ENCODE data around the gene SLX4.

The SLX4 gene

DNA sequence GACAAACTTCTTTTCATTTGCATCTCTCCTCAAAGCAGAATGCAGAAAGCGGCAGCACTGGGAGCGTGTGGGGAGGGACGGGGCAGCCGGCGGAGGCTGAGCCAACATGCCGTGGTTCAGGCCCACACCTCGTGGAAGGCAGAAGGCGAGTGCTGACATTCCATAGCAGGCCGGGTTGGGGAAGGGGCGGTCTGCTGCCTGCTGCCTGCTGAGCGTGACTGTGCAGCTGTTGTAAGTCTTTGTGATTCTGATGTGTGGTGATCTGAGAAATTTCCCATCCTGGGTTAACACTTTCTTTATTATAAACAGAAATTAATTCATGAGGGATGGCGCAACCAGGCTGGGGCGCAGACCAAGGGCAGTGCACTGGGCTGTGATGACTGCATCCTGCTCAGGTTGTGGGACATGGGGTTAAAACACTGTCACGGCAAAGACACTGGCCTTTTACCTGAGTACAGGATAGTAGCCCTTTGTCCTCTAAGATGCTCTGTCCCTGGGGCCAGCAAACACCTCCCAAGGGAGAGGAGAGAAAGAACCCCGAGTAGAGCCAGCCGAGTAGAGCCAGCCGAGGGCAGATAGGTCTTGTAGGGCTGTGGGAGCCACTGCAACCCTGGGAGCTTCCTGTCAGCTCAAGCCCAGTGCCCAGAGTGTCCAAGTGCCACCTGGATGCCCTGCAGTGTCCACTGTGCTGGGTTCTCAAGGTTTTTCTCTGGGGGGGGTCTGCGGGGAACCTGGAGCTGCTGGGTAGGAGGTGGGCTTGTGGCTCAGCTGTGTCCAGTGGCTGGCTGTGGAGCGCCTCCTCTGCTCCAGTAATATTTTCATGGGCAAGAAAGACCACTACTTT, 34.3 kb upstream of the SLX4 start:
- no peak for DNase-seq (ENCODE audit: low read depth)
- no peak overlapping the region for H3K4me3 ChIP-seq (ENCODE audit: control insufficient read depth, low read depth, low read length)
- TF ChIP-seq, protein P1, sequence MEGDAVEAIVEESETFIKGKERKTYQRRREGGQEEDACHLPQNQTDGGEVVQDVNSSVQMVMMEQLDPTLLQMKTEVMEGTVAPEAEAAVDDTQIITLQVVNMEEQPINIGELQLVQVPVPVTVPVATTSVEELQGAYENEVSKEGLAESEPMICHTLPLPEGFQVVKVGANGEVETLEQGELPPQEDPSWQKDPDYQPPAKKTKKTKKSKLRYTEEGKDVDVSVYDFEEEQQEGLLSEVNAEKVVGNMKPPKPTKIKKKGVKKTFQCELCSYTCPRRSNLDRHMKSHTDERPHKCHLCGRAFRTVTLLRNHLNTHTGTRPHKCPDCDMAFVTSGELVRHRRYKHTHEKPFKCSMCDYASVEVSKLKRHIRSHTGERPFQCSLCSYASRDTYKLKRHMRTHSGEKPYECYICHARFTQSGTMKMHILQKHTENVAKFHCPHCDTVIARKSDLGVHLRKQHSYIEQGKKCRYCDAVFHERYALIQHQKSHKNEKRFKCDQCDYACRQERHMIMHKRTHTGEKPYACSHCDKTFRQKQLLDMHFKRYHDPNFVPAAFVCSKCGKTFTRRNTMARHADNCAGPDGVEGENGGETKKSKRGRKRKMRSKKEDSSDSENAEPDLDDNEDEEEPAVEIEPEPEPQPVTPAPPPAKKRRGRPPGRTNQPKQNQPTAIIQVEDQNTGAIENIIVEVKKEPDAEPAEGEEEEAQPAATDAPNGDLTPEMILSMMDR (conservative IDR thresholded peaks at IDR 0.05; ENCODE audit: control insufficient read depth, insufficient read depth, low read depth, low read length) = no peak

DNA sequence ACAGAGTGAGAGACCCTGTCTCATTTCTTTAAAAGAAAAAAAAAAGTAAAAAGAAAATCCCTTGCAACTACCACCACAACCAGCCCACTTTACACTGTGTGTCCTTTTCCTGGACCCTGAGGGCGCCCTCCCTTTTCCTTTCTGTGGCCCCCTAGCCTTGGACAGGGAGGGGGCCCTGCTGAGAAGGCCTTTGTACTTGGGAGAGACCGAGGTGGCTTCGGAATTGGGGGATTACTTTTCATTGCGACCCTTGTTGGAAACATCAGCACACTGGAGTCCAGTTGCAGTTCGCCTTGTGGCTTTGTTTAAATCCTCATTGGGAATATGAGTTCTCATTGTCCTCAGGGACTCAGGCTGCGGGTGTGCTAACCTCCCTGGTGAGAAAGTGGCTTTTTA, 33.7 kb upstream of the SLX4 start:
- TF ChIP-seq, protein P1 (conservative IDR thresholded peaks at IDR 0.05; ENCODE audit: control insufficient read depth, insufficient read depth, low read depth, low read length) = no peak
- DNase-seq (ENCODE audit: low read depth) = no peak

DNA sequence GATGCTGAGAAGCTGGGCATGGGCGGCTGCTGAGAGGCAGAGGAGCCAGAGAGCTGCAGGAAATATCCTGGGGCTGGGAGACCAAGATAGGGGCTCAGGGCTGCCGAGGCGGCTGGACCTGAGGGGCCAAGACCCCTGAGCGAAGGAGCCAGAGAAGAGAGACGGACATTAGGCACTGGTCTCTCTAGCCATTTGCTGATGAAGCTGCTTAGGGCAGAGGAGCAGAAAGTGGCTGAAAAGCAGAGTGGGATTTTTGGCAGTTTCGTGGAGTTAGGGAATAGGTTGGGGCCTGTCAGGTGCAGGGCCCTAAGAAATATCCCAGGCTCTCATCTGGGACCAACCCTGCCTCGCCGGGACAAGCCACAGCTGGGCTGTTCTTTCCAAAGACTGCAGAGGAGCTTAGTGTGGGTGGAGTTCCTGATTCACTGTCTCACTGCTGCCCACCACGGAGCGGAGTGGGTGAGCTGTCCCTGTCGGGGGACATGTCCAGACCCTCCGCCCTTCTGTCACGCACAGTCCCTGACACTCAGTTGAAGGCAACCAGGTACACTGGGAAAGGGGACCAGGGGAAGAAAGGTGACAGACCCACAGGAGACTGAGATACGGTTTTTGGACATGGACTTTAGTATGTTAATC, 31.8 kb upstream of the SLX4 start:
- TF ChIP-seq, protein P1 (conservative IDR thresholded peaks at IDR 0.05; ENCODE audit: control insufficient read depth, insufficient read depth, low read depth, low read length) = no peak
- no peak overlapping the region for H3K4me3 ChIP-seq (ENCODE audit: control insufficient read depth, low read depth, low read length)
- DNase-seq (ENCODE audit: low read depth) = no peak

More for the DNA sequence above, 33.7 kb upstream of the SLX4 start:
- H3K4me3 ChIP-seq (ENCODE audit: control insufficient read depth, low read depth, low read length) = no peak overlapping the region

DNA sequence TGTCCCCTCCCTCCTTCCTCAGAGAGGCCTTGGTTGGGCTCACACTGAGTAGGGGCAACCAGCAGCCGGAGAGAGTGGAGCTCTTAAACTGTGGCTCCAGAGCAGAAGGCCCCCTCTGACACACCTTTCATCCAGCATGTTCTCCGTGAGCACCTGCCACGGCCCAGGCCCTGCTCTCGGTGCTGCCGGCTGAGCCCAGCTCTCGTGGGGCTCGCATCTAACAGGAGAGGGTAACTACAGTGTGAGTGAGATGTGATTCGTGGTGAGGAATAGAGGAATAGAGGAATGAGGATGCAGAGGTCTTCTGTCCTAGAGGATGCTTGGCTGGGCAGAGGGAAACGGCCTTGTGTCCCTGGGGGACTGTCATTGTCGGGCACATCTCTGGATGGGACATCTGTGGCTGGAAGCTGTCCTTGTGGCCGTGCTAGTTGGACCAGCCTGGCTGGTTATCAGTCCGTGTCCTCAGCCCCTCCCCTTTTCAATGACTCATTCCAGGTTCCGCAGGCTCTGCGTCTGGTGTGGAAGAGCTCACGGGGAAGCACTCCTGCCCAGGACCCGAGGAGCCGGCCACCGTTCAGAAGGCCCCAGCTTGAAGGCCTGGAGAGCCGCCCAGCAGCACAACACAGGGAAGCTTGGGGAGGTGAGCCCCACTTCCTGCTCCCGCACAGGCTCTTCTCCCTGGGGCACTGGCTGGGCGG, 31.1 kb upstream of the SLX4 start:
- peak; percentile 27 for DNase-seq (ENCODE audit: low read depth)
- no peak overlapping the region for H3K4me3 ChIP-seq (ENCODE audit: control insufficient read depth, low read depth, low read length)
- TF ChIP-seq, protein P1 (conservative IDR thresholded peaks at IDR 0.05; ENCODE audit: control insufficient read depth, insufficient read depth, low read depth, low read length) = no peak

DNA sequence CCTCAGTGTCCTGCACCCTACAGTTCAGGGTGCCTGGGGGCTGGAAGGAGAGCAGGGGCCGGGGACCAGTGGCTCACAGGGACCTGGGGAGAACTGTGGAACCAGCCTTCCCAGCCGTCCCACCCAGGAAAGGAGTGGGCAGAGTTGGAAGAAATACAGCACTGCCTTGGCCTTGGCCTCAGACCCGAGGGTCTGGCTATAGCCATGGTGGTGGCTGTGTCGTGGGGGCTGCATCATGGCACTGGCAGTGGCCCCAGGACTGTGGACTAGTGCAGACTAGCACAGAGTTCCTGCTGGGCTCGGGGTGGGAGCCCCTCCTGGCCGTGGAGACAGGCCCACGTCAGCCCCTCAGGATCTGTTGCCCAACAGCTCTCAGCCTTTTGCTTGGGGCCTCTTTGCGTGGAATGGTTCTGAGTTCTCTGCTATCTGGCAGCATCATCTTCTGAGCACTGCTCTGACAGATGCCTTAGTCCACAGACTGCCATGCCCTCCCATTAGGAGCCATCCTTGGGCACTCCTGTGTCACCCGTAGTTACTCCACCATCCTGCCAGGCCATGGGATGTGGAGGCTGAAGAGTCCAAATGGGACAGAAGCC, 30.5 kb upstream of the SLX4 start:
- TF ChIP-seq, protein P1 (conservative IDR thresholded peaks at IDR 0.05; ENCODE audit: control insufficient read depth, insufficient read depth, low read depth, low read length) = no peak
- H3K4me3 ChIP-seq (ENCODE audit: control insufficient read depth, low read depth, low read length) = no peak overlapping the region
- no peak for DNase-seq (ENCODE audit: low read depth)

All from fibroblast of mammary gland (primary cell).